OCI-LY3 (cell line): ENCODE measurements around the gene MTHFD1.

Source experiments
- EZH2phosphoT487 ChIP-seq: fragments of 200-600 bp; shearing (Covaris generic); IDR thresholded peaks from 2 replicates; pipeline ENCODE4 v1.6.1; 2018; ENCODE audit warnings: antibody characterized with exemption, mixed run types, low read depth
- TF ChIP-seq, protein P1 (sequence below): fragments of 200-600, 300-600 bp; sonication (generic); IDR thresholded peaks from 2 replicates; pipeline ENCODE4 v1.5.1; 2014; ENCODE audit warnings: antibody characterized with exemption, low read length, low read depth

DNA sequence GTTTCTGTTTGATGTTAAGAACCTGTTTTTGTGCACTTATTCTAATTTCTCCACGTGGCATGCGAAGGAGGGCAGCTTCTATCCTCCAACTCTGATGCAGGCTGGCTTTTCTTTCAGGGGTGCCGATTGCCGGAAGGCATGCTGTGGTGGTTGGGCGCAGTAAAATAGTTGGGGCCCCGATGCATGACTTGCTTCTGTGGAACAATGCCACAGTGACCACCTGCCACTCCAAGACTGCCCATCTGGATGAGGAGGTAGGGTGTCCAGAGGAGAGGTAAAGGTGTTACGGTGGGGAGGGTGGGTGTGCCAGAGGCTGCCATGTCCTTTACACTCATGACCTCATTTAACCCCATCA lies 29.6 kb downstream of the MTHFD1 start:
- TF ChIP-seq EZH2phosphoT487: no peak
- TF ChIP-seq, protein P1, sequence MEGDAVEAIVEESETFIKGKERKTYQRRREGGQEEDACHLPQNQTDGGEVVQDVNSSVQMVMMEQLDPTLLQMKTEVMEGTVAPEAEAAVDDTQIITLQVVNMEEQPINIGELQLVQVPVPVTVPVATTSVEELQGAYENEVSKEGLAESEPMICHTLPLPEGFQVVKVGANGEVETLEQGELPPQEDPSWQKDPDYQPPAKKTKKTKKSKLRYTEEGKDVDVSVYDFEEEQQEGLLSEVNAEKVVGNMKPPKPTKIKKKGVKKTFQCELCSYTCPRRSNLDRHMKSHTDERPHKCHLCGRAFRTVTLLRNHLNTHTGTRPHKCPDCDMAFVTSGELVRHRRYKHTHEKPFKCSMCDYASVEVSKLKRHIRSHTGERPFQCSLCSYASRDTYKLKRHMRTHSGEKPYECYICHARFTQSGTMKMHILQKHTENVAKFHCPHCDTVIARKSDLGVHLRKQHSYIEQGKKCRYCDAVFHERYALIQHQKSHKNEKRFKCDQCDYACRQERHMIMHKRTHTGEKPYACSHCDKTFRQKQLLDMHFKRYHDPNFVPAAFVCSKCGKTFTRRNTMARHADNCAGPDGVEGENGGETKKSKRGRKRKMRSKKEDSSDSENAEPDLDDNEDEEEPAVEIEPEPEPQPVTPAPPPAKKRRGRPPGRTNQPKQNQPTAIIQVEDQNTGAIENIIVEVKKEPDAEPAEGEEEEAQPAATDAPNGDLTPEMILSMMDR: no peak
